Cerebellar cortex (tissue), 1 donor: ENCODE results near the gene REPS1.

Source experiments
- DNase-seq: peaks from one replicate; pipeline ENCODE4 v3.0.0-alpha.2; 2015; ENCODE audit warnings: low spot score

Gene REPS1

GRCh38 chr6:138926579-138926978 lies 61.5 kb downstream of the REPS1 start:
- no peak for DNase-seq

- DNase-seq = no peak
These were observed 62.2 kb downstream of the REPS1 start for GRCh38 chr6:138925806-138926205.

GRCh38 chr6:138923561-138923960 lies 64.5 kb downstream of the REPS1 start:
- DNase-seq = no peak

- DNase-seq = no peak
These were observed 67.1 kb downstream of the REPS1 start for GRCh38 chr6:138920906-138921305.

GRCh38 chr6:138914701-138915100 lies 73.4 kb downstream of the REPS1 start:
- DNase-seq = no peak

GRCh38 chr6:138912308-138912707 lies 75.7 kb downstream of the REPS1 start:
- no peak for DNase-seq

- DNase-seq = no peak
These were observed 78.1 kb downstream of the REPS1 start for GRCh38 chr6:138909975-138910374.

- no peak for DNase-seq
These were observed 78.5 kb downstream of the REPS1 start for GRCh38 chr6:138909511-138909910.

GRCh38 chr6:138907167-138907566 lies 80.9 kb downstream of the REPS1 start:
- no peak for DNase-seq

- no peak for DNase-seq
These were observed 91.0 kb downstream of the REPS1 start for GRCh38 chr6:138897031-138897430.

GRCh38 chr6:138896104-138896756 lies 91.8 kb downstream of the REPS1 start:
- DNase-seq = no peak

GRCh38 chr6:138891255-138891986 lies 96.6 kb downstream of the REPS1 start:
- no peak for DNase-seq

- DNase-seq = no peak
These were observed 102.8 kb downstream of the REPS1 start for GRCh38 chr6:138885156-138885819.

GRCh38 chr6:138882369-138883017 lies 105.6 kb downstream of the REPS1 start:
- DNase-seq = no peak

GRCh38 chr6:138873191-138873590 lies 114.9 kb downstream of the REPS1 start:
- no peak for DNase-seq

GRCh38 chr6:138869398-138869797 lies 118.7 kb downstream of the REPS1 start:
- DNase-seq = no peak

- DNase-seq = no peak
These were observed 119.9 kb downstream of the REPS1 start for GRCh38 chr6:138868181-138868580.

GRCh38 chr6:138865480-138866109 lies 122.5 kb downstream of the REPS1 start:
- DNase-seq = no peak

- no peak for DNase-seq
These were observed 123.6 kb downstream of the REPS1 start for GRCh38 chr6:138864343-138864890.

GRCh38 chr6:138863321-138863720 lies 124.7 kb downstream of the REPS1 start:
- DNase-seq = no peak

- DNase-seq = no peak
These were observed 125.6 kb downstream of the REPS1 start for GRCh38 chr6:138862456-138862855.

- DNase-seq = no peak
These were observed 130.3 kb downstream of the REPS1 start for GRCh38 chr6:138857775-138858174.
